OCI-LY1 (cell line): ENCODE results near the gene MYO15A.

Experiments used
- H2AFZ ChIP-seq: fragments of 200-600 bp; sonication (generic), shearing (Covaris generic); 2 replicates; pipeline ENCODE4 v1.6.0; 2014; ENCODE audit warnings: antibody characterized with exemption, mild to moderate bottlenecking, low read length
- H3F3A ChIP-seq: fragments of 200-600 bp; sonication (generic), shearing (Covaris generic); 2 replicates; pipeline ENCODE4 v1.6.0; 2014; ENCODE audit warnings: mild to moderate bottlenecking, antibody characterized with exemption, low read length, moderate library complexity; ENCODE audit not compliant: insufficient read depth
- H3K27ac ChIP-seq: fragments of 200-600 bp; sonication (generic); 2 replicates; pipeline ENCODE4 v1.5.1; 2014; ENCODE audit warnings: low read length, mixed run types, mild to moderate bottlenecking, low read depth; ENCODE audit not compliant: poor library complexity, severe bottlenecking
- H3K27me3 ChIP-seq: fragments of 200-600 bp; sonication (generic); 2 replicates; pipeline ENCODE4 v1.6.0; 2014; ENCODE audit warnings: antibody characterized with exemption, mild to moderate bottlenecking, low read length, moderate library complexity; ENCODE audit not compliant: insufficient read depth
- H3K36me3 ChIP-seq: fragments of 200-600 bp; sonication (generic); 2 replicates; pipeline ENCODE4 v1.6.1; 2014; ENCODE audit warnings: mild to moderate bottlenecking, antibody characterized with exemption, low read length, moderate library complexity, mixed read lengths; ENCODE audit not compliant: insufficient read depth
- H3K4me1 ChIP-seq: fragments of 200-600 bp; sonication (generic); 2 replicates; pipeline ENCODE4 v1.5.1; 2014; ENCODE audit warnings: mild to moderate bottlenecking, low read length, moderate library complexity; ENCODE audit not compliant: insufficient read depth, severe bottlenecking
- H3K4me2 ChIP-seq: fragments of 200-600 bp; sonication (generic), shearing (Covaris generic); 2 replicates; pipeline ENCODE4 v1.6.1; 2014; ENCODE audit warnings: low read length
- H3K4me3 ChIP-seq: fragments of 200-600 bp; sonication (generic); 2 replicates; pipeline ENCODE4 v1.5.1; 2014; ENCODE audit warnings: low read length, low read depth, mild to moderate bottlenecking, mixed read lengths; ENCODE audit not compliant: poor library complexity, severe bottlenecking
- H3K79me2 ChIP-seq: fragments of 200-600 bp; shearing (Covaris generic); 2 replicates; pipeline ENCODE4 v1.6.1; 2016; ENCODE audit warnings: mixed run types, low read length, mixed read lengths; ENCODE audit not compliant: insufficient read depth
- H3K9ac ChIP-seq: fragments of 200-600 bp; sonication (generic), shearing (Covaris generic); 2 replicates; pipeline ENCODE4 v1.6.1; 2014; ENCODE audit warnings: mild to moderate bottlenecking, low read length, mixed read lengths
- H3K9me2 ChIP-seq: fragments of 200-600 bp; sonication (generic), shearing (Covaris generic); 2 replicates; pipeline ENCODE4 v1.6.1; 2014; ENCODE audit warnings: low read depth, mild to moderate bottlenecking, low read length, mixed read lengths
- H3K9me3 ChIP-seq: fragments of 200-600 bp; shearing (Covaris generic); 2 replicates; pipeline ENCODE4 v1.6.1; 2014; ENCODE audit warnings: low read length, mixed read lengths
- H4K20me1 ChIP-seq: fragments of 200-600 bp; sonication (generic), shearing (Covaris generic); 2 replicates; pipeline ENCODE4 v1.6.0; 2016; ENCODE audit warnings: mild to moderate bottlenecking, low read length; ENCODE audit not compliant: insufficient read depth
- CTCF ChIP-seq: fragments of 200-600 bp; sonication (generic), shearing (Covaris generic); IDR thresholded peaks from 2 replicates; pipeline ENCODE4 v1.5.1; 2017; ENCODE audit warnings: mild to moderate bottlenecking, antibody characterized with exemption, low read length, moderate library complexity, mixed read lengths
- EZH2 ChIP-seq: fragments of 200-600 bp; sonication (generic), shearing (Covaris generic); IDR thresholded peaks from 2 replicates; pipeline ENCODE4 v1.8.0; 2017; ENCODE audit warnings: borderline replicate concordance, mixed run types, mild to moderate bottlenecking, antibody characterized with exemption, low read length, moderate library complexity, mixed read lengths

The MYO15A gene

GRCh38 chr17:18139498-18139897 lies 30.9 kb downstream of the MYO15A start:
- H3K9ac ChIP-seq: no peak overlapping the region
- TF ChIP-seq EZH2 (no peak), CTCF (no peak)
- H3F3A ChIP-seq: no peaks in the 10 kb centered on the region
- H2AFZ ChIP-seq: no peak overlapping the region
- H3K36me3 ChIP-seq: no peaks in the 10 kb centered on the region
- H3K4me2 ChIP-seq: no peak overlapping the region
- H3K79me2 ChIP-seq: no peaks in the 10 kb centered on the region
- H3K27me3 ChIP-seq: peaks cover 6% of the 10 kb centered on the region; the same call in 1 of the 2 replicates
- H3K4me3 ChIP-seq: no peak overlapping the region
- no peaks in the 10 kb centered on the region for H3K9me2 ChIP-seq
- H3K27ac ChIP-seq: no peak overlapping the region
- no peaks in the 10 kb centered on the region for H3K9me3 ChIP-seq
- H3K4me1 ChIP-seq: no peaks in the 10 kb centered on the region
- no peaks in the 10 kb centered on the region for H4K20me1 ChIP-seq

- no peaks in the 10 kb centered on the region for H4K20me1 ChIP-seq
- TF ChIP-seq EZH2: no peak
- TF ChIP-seq CTCF: peak; percentile 39
- no peak overlapping the region for H3K27ac ChIP-seq
- H3K79me2 ChIP-seq: no peaks in the 10 kb centered on the region
- H3K4me2 ChIP-seq: no peak overlapping the region
- no peak overlapping the region for H2AFZ ChIP-seq
- no peaks in the 10 kb centered on the region for H3K4me1 ChIP-seq
- peaks cover 6% of the 10 kb centered on the region; the same call in 1 of the 2 replicates for H3K27me3 ChIP-seq
- H3K4me3 ChIP-seq: no peak overlapping the region
- H3K9ac ChIP-seq: no peak overlapping the region
- no peaks in the 10 kb centered on the region for H3F3A ChIP-seq
- no peaks in the 10 kb centered on the region for H3K9me2 ChIP-seq
- H3K36me3 ChIP-seq: no peaks in the 10 kb centered on the region
- H3K9me3 ChIP-seq: no peaks in the 10 kb centered on the region
Observed at GRCh38 chr17:18139949-18140348, 31.4 kb downstream of the MYO15A start.

GRCh38 chr17:18140648-18141047 lies 32.1 kb downstream of the MYO15A start:
- no peak overlapping the region for H3K4me2 ChIP-seq
- H3K9me3 ChIP-seq: no peaks in the 10 kb centered on the region
- H3K27ac ChIP-seq: no peak overlapping the region
- H3K9ac ChIP-seq: no peak overlapping the region
- H3K27me3 ChIP-seq: peaks cover 4% of the 10 kb centered on the region; the same call in 1 of the 2 replicates
- no peaks in the 10 kb centered on the region for H3K79me2 ChIP-seq
- H3K9me2 ChIP-seq: no peaks in the 10 kb centered on the region
- no peaks in the 10 kb centered on the region for H3F3A ChIP-seq
- H2AFZ ChIP-seq: no peak overlapping the region
- H4K20me1 ChIP-seq: no peaks in the 10 kb centered on the region
- H3K4me3 ChIP-seq: no peak overlapping the region
- TF ChIP-seq CTCF: no peak
- TF ChIP-seq EZH2: no peak
- H3K36me3 ChIP-seq: no peaks in the 10 kb centered on the region
- no peaks in the 10 kb centered on the region for H3K4me1 ChIP-seq
